GM12874 (cell line): ENCODE measurements around the gene NKX2-8.

Experiments used
- CTCF ChIP-seq: IDR thresholded peaks from 2 replicates; pipeline ENCODE4 v1.5.1; 2011; ENCODE audit warnings: low read depth, mild to moderate bottlenecking, control low read depth, low read length, moderate library complexity; ENCODE audit not compliant: insufficient read depth

The NKX2-8 gene

DNA sequence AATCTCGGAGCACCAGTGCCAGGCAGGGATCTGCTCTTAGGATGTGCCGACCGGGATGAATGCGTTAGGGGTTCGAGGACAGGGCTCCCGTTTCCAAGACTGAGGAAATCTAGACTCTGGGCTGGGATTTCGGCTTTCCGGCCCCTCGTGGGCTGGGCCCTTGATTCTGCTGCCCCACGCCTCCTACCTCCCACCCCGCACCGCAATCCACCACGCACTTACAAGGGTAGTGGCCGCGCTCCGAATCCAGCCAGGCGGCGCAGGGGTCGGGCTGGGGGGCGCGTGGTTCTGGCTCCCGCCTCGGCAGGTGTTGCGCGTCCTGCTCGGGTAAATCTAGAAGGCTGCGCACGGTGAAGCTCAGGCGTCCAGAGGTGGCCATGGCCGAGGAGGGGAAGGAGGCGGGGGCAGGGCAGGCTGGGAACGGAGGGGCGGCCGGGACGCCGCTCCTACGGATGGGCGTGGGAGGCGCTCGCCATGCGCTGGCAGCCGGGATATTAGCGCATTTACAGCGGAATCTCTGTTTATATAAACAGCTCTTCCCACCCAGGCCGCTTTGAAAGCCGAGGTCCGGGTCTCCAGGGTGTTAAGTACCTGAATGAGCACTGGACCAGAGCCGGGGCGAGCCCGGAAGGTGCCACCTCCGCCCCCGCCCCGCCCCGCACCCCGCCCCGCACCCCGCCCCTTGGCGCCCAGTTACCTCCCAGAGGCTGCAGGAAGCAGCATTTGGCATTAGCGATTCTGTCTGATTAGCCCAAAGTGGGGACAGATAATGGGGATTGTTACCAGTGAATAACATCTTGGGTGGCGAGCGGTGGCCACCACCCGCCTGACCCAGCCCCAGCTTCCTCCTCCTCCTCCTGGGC, at the start of gene NKX2-8:
Gene NKX2-8, minus strand, starts transcription at position 604 of the 863 bp plus-strand sequence. Its CDS starts 225 bp downstream, at position 379.
- no peak for TF ChIP-seq CTCF

- no peak for TF ChIP-seq CTCF
Observed at GRCh38 chr14:36627981-36628380, 45.6 kb upstream of the NKX2-8 start.

DNA sequence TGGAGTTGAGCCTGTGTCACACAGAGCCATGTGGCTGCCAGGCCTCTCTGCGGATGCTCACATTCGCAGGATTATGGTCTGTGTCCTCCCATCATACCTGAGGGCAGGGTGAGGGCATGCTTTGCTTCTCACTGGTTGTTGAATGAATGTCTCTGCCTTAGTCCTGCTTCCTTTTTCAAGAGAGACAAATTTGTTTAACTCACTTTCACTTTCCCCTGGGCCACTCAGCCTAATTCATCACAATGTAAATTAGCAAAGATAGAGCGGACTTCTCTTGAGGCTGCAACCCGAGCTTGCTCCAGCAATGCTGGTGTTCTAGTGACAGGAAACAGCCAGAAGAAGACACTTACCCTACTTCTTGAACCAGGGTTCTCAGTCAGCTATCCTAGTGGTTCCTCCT, 43.7 kb upstream of the NKX2-8 start:
- no peak for TF ChIP-seq CTCF

DNA sequence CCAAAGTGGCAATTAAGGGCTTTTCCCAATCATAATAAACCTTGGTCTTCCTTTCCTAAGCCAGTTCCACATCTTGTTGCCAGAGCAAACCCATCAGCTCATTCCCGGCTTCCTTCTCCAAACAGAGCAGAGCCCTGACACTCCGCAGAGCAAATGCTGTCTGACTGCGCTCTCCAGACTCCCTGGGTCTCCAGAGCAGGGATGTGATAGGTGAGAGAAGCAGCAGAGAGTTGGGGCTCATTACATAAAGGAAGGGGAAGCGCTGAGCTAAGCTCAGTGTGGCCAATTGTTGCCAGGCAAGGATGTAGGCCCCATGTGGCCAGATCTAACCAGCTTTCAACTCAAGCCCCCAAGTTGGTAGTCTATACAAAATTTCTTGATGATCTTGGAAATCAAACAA, 43.0 kb upstream of the NKX2-8 start:
- no peak for TF ChIP-seq CTCF

- no peak for TF ChIP-seq CTCF
Observed at GRCh38 chr14:36625014-36625413, 42.6 kb upstream of the NKX2-8 start.

DNA sequence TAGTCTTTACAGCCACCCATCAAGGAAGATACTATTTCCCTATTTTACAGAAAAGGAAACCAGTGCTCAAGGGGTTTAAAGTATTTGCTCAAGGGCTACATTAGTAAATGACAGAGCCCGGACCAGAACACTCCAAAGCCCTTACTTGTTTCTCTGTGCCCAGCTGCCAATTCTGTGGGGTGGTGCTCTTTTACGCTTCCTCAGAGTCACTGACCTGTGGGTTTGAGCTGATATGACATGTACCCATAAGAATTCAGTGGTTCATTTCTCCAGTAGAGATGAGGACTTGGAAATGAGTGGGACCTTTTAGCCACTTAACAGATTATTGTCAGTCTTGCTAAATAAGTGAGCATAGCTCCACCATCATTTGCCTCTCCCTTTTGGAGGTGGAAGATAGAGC, 37.4 kb upstream of the NKX2-8 start:
- TF ChIP-seq CTCF, result no peak

DNA sequence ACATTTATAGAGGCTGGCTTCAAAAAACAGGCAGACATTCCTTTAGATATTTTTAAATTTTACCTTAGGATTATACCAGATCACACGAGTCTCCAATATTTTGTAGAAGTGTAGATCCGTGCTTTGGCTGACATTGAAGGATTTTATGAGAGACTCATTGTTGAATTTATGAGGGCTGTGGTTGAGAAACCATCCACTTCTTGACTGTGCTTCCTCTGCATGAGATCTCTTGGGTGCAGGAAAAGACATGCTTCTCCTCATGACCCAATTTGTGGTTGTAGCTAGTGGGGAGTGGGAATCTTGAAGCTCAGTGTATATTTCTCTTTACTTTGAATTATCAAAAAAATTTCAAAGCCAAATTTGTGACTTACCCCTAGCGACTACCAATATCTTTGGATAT, 36.7 kb upstream of the NKX2-8 start:
- no peak for TF ChIP-seq CTCF
